ENCODE measurements around the gene SDK2. TPM values are rescaled to one million over a fixed set of nuclear protein-coding genes. Genes with fewer than 3 reads are reported as not detected.
A peak's percentile ranks its signal among the peaks of the same experiment; 100 is the strongest.

The SDK2 gene
- total RNA-seq, 6 experiments from 2014 or later, result 0.11 to 0.46 (median 0.25) TPM

- H3K4me1 ChIP-seq, result no peaks in the 10 kb centered on the region
- no peaks in the 10 kb centered on the region for H3K27me3 ChIP-seq
- ATAC-seq (no peak), DNase-seq (no peak)
- H3K27ac ChIP-seq, result no peak overlapping the region
- no peak overlapping the region for H3K4me3 ChIP-seq
- 74% methylated on average over 11 of the region's 19 CpGs for WGBS (ENCODE audit: insufficient coverage, low coverage, low lambda C conversion rate, missing lambda C conversion rate)
- H3K36me3 ChIP-seq, result no peaks in the 10 kb centered on the region
- intact Hi-C loops (cut with DNase I), result no loop called here
- no peak for TF ChIP-seq CTCF (IDR thresholded peaks at IDR 0.05)
- TF ChIP-seq POLR2A (IDR thresholded peaks at IDR 0.05), result no peak
- H3K9me3 ChIP-seq, result no peaks in the 10 kb centered on the region
These were observed 220.4 kb downstream of the SDK2 start for GRCh38 chr17:73423806-73424205.

GRCh38 chr17:73423159-73423715 lies 221.0 kb downstream of the SDK2 start:
- DNase-seq (no peak), ATAC-seq (no peak)
- no peaks in the 10 kb centered on the region for H3K36me3 ChIP-seq
- no peaks in the 10 kb centered on the region for H3K9me3 ChIP-seq
- intact Hi-C loops (cut with DNase I), result no loop called here
- TF ChIP-seq POLR2A (IDR thresholded peaks at IDR 0.05) (no peak), CTCF (IDR thresholded peaks at IDR 0.05) (no peak)
- H3K4me1 ChIP-seq, result no peaks in the 10 kb centered on the region
- H3K27me3 ChIP-seq, result no peaks in the 10 kb centered on the region
- H3K4me3 ChIP-seq, result no peak overlapping the region
- WGBS (ENCODE audit: insufficient coverage, low coverage, low lambda C conversion rate, missing lambda C conversion rate), result 63% methylated on average over 3 of the region's 18 CpGs
- H3K27ac ChIP-seq, result no peak overlapping the region

- no peak for TF ChIP-seq CTCF (IDR thresholded peaks at IDR 0.05)
- TF ChIP-seq POLR2A (IDR thresholded peaks at IDR 0.05), result no peak
- Histone ChIP-seq H3K27me3 (no peaks in the 10 kb centered on the region), H3K9me3 (no peaks in the 10 kb centered on the region), H3K36me3 (no peaks in the 10 kb centered on the region), H3K4me1 (no peaks in the 10 kb centered on the region), H3K27ac (no peak overlapping the region), H3K4me3 (no peak overlapping the region)
- ATAC-seq, result peak in 1 of 4 donors; percentile 28
- no peak for DNase-seq
- WGBS (ENCODE audit: insufficient coverage, low coverage, low lambda C conversion rate, missing lambda C conversion rate), result 100% methylated on average over 5 of the region's 12 CpGs
- intact Hi-C loops (cut with DNase I), result no loop called here
These were observed 222.1 kb downstream of the SDK2 start for GRCh38 chr17:73422121-73422520.

GRCh38 chr17:73420897-73421296 lies 223.3 kb downstream of the SDK2 start:
- no peaks in the 10 kb centered on the region for H3K4me1 ChIP-seq
- ATAC-seq (no peak), DNase-seq (no peak)
- no peak overlapping the region for H3K27ac ChIP-seq
- H3K36me3 ChIP-seq, result no peaks in the 10 kb centered on the region
- no peaks in the 10 kb centered on the region for H3K27me3 ChIP-seq
- intact Hi-C loops (cut with DNase I), result no loop called here
- H3K4me3 ChIP-seq, result no peak overlapping the region
- WGBS (ENCODE audit: insufficient coverage, low coverage, low lambda C conversion rate, missing lambda C conversion rate), result 83% methylated on average over 1 of the region's 9 CpGs
- H3K9me3 ChIP-seq, result no peaks in the 10 kb centered on the region
- TF ChIP-seq CTCF (IDR thresholded peaks at IDR 0.05), result no peak
- TF ChIP-seq POLR2A (IDR thresholded peaks at IDR 0.05), result no peak

GRCh38 chr17:73419881-73420280 lies 224.4 kb downstream of the SDK2 start:
- Histone ChIP-seq H3K36me3 (no peaks in the 10 kb centered on the region), H3K9me3 (no peaks in the 10 kb centered on the region), H3K27me3 (no peaks in the 10 kb centered on the region), H3K4me3 (no peak overlapping the region), H3K4me1 (no peaks in the 10 kb centered on the region), H3K27ac (no peak overlapping the region)
- TF ChIP-seq CTCF (IDR thresholded peaks at IDR 0.05), result no peak
- TF ChIP-seq POLR2A (IDR thresholded peaks at IDR 0.05), result no peak
- whole genome bisulfite sequencing (ENCODE audit: insufficient coverage, low coverage, low lambda C conversion rate, missing lambda C conversion rate), result 61% methylated on average over 3 of the region's 9 CpGs
- no peak for DNase-seq
- peak in 1 of 4 donors; percentile 27 for ATAC-seq
- intact Hi-C loops (cut with DNase I), result no loop called here

Measured in right lobe of liver (tissue), 6 donors.